ENCODE measurements around the gene C7orf57. TPM values are rescaled to one million over a fixed set of nuclear protein-coding genes. Genes with fewer than 3 reads are reported as not detected.

Gene C7orf57
- total RNA-seq, 1 donor, result under 0.01 TPM

- DNase-seq (ENCODE audit: insufficient read length, low spot score, missing footprints), result peak; percentile 86
Observed at GRCh38 chr7:48083114-48083830, 47.9 kb downstream of the C7orf57 start.

GRCh38 chr7:48084727-48085432, 49.5 kb downstream of the C7orf57 start:
- Histone ChIP-seq H3K79me2 (ENCODE audit: insufficient read depth, low read length) (peaks cover 9% of the 10 kb centered on the region), H3K36me3 (ENCODE audit: insufficient read depth, low read length) (no peaks in the 10 kb centered on the region), H2AFZ (ENCODE audit: low read length) (no peak overlapping the region), H3K27me3 (ENCODE audit: insufficient read depth, low read length) (no peaks in the 10 kb centered on the region), H3K4me3 (ENCODE audit: insufficient read depth, low read length) (no peak overlapping the region), H3K4me2 (ENCODE audit: insufficient read depth, low read length) (peak overlapping the region; percentile 13), H3K9me3 (ENCODE audit: low read depth, low read length) (no peaks in the 10 kb centered on the region), H3K4me1 (ENCODE audit: insufficient read depth, low read length) (peaks cover 51% of the 10 kb centered on the region), H4K20me1 (ENCODE audit: insufficient read depth, low read length) (no peaks in the 10 kb centered on the region), H3K27ac (ENCODE audit: low read depth, low read length) (peak overlapping the region; percentile 87)
- DNase-seq (ENCODE audit: insufficient read length, low spot score, missing footprints), result peak; percentile 87
- no peak for TF ChIP-seq CTCF (IDR thresholded peaks at IDR 0.05; ENCODE audit: extremely low read depth, low read depth, low read length)

More at GRCh38 chr7:48083114-48083830, 47.9 kb downstream of the C7orf57 start:
- H3K4me3 ChIP-seq (ENCODE audit: insufficient read depth, low read length), result no peak overlapping the region
- TF ChIP-seq CTCF (IDR thresholded peaks at IDR 0.05; ENCODE audit: extremely low read depth, low read depth, low read length), result no peak
- no peaks in the 10 kb centered on the region for H3K79me2 ChIP-seq (ENCODE audit: insufficient read depth, low read length)
- no peaks in the 10 kb centered on the region for H4K20me1 ChIP-seq (ENCODE audit: insufficient read depth, low read length)
- H3K9me3 ChIP-seq (ENCODE audit: low read depth, low read length), result no peaks in the 10 kb centered on the region
- no peaks in the 10 kb centered on the region for H3K36me3 ChIP-seq (ENCODE audit: insufficient read depth, low read length)
- no peak overlapping the region for H2AFZ ChIP-seq (ENCODE audit: low read length)
- H3K4me2 ChIP-seq (ENCODE audit: insufficient read depth, low read length), result peak overlapping the region; percentile 47
- H3K27me3 ChIP-seq (ENCODE audit: insufficient read depth, low read length), result no peaks in the 10 kb centered on the region
- peaks cover 51% of the 10 kb centered on the region for H3K4me1 ChIP-seq (ENCODE audit: insufficient read depth, low read length)
- H3K27ac ChIP-seq (ENCODE audit: low read depth, low read length), result peak overlapping the region; percentile 87

- Histone ChIP-seq H3K4me1 (ENCODE audit: insufficient read depth, low read length) (peaks cover 51% of the 10 kb centered on the region), H2AFZ (ENCODE audit: low read length) (no peak overlapping the region), H4K20me1 (ENCODE audit: insufficient read depth, low read length) (no peaks in the 10 kb centered on the region), H3K4me2 (ENCODE audit: insufficient read depth, low read length) (peak overlapping the region; percentile 13), H3K4me3 (ENCODE audit: insufficient read depth, low read length) (no peak overlapping the region), H3K9me3 (ENCODE audit: low read depth, low read length) (no peaks in the 10 kb centered on the region), H3K27me3 (ENCODE audit: insufficient read depth, low read length) (no peaks in the 10 kb centered on the region), H3K79me2 (ENCODE audit: insufficient read depth, low read length) (peaks cover 12% of the 10 kb centered on the region), H3K27ac (ENCODE audit: low read depth, low read length) (peak overlapping the region; percentile 87), H3K36me3 (ENCODE audit: insufficient read depth, low read length) (no peaks in the 10 kb centered on the region)
- no peak for TF ChIP-seq CTCF (IDR thresholded peaks at IDR 0.05; ENCODE audit: extremely low read depth, low read depth, low read length)
- DNase-seq (ENCODE audit: insufficient read length, low spot score, missing footprints), result no peak
Observed at GRCh38 chr7:48085433-48085791, 50.1 kb downstream of the C7orf57 start.

- no peak for DNase-seq (ENCODE audit: insufficient read length, low spot score, missing footprints)
- H3K79me2 ChIP-seq (ENCODE audit: insufficient read depth, low read length), result peaks cover 12% of the 10 kb centered on the region
- no peaks in the 10 kb centered on the region for H3K36me3 ChIP-seq (ENCODE audit: insufficient read depth, low read length)
- no peaks in the 10 kb centered on the region for H3K9me3 ChIP-seq (ENCODE audit: low read depth, low read length)
- H3K27ac ChIP-seq (ENCODE audit: low read depth, low read length), result peak overlapping the region; percentile 87
- H3K4me2 ChIP-seq (ENCODE audit: insufficient read depth, low read length), result no peak overlapping the region
- no peak overlapping the region for H3K4me3 ChIP-seq (ENCODE audit: insufficient read depth, low read length)
- H4K20me1 ChIP-seq (ENCODE audit: insufficient read depth, low read length), result no peaks in the 10 kb centered on the region
- no peaks in the 10 kb centered on the region for H3K27me3 ChIP-seq (ENCODE audit: insufficient read depth, low read length)
- no peak for TF ChIP-seq CTCF (IDR thresholded peaks at IDR 0.05; ENCODE audit: extremely low read depth, low read depth, low read length)
- no peak overlapping the region for H2AFZ ChIP-seq (ENCODE audit: low read length)
- peaks cover 51% of the 10 kb centered on the region for H3K4me1 ChIP-seq (ENCODE audit: insufficient read depth, low read length)
Observed at GRCh38 chr7:48085942-48086341, 50.6 kb downstream of the C7orf57 start.

Data from osteoblast (primary cell).